A673 (cell line): Measurements from ENCODE around the gene MAP2K5. TPM values are rescaled to one million over a fixed set of nuclear protein-coding genes. Genes with fewer than 3 reads are reported as not detected.
"Not testable (repeated sequence)": the region's sequence is repeated elsewhere in the genome, so short reads cannot be mapped to it uniquely, and the experiment has no call there.

Experiments
- BruUV-seq: library from RNA; stranded (reverse); fragments of 400-500 nt; replicated peaks from 2 replicates; lab custom pipeline; 2021; lab: Mats Ljungman, UMichigan
- CTCF ChIA-PET: fragments of 300-600 bp; sonication (Branson Sonifier 250); formaldehyde crosslinking; loops from one replicate; lab custom pipeline; 2022; ENCODE audit warnings: antibody characterized with exemption; lab: Charles Lee
- POLR2A ChIA-PET: fragments of 300-600 bp; sonication (Branson Sonifier 250); formaldehyde crosslinking; loops from one replicate; lab custom pipeline; 2022; ENCODE audit warnings: antibody characterized with exemption; ENCODE audit not compliant: low non-redundant PET; lab: Charles Lee
- DNase-seq: peaks from one replicate; pipeline ENCODE4 v3.0.0-alpha.2; 2015; ENCODE audit warnings: low spot score
- H3K27ac ChIP-seq: fragments of 200-600 bp; sonication (generic); 2 replicates; pipeline ENCODE4 v1.5.1; 2016; ENCODE audit warnings: mixed run types, low read depth, mild to moderate bottlenecking, mixed read lengths, antibody characterized with exemption, low read length; ENCODE audit not compliant: poor library complexity, severe bottlenecking
- H3K27me3 ChIP-seq: fragments of 200-600 bp; sonication (generic); replicated peaks from 2 replicates; pipeline ENCODE4 v1.6.1; 2017; ENCODE audit warnings: mixed run types, low read depth, mild to moderate bottlenecking, mixed read lengths, antibody characterized with exemption, low read length; ENCODE audit not compliant: insufficient read depth, poor library complexity
- H3K36me3 ChIP-seq: fragments of 200-600 bp; sonication (generic); 2 replicates; pipeline ENCODE4 v1.6.1; 2016; ENCODE audit warnings: mixed run types, mild to moderate bottlenecking, mixed read lengths, antibody characterized with exemption, low read length; ENCODE audit not compliant: insufficient read depth, poor library complexity, severe bottlenecking
- H3K4me1 ChIP-seq: fragments of 200-600 bp; sonication (generic); 2 replicates; pipeline ENCODE4 v1.6.1; 2017; ENCODE audit warnings: mixed run types, mild to moderate bottlenecking, mixed read lengths, antibody characterized with exemption, low read length; ENCODE audit not compliant: insufficient read depth, poor library complexity, severe bottlenecking
- H3K4me3 ChIP-seq: fragments of 200-600 bp; sonication (generic); 2 replicates; pipeline ENCODE4 v1.5.1; 2016; ENCODE audit warnings: low read depth, mixed run types, mild to moderate bottlenecking, mixed read lengths, low read length; ENCODE audit not compliant: poor library complexity, severe bottlenecking
- H3K9me3 ChIP-seq: fragments of 200-600 bp; sonication (generic); 2 replicates; pipeline ENCODE4 v1.6.1; 2016; ENCODE audit warnings: mixed run types, low read depth, mild to moderate bottlenecking, mixed read lengths, antibody characterized with exemption, low read length; ENCODE audit not compliant: poor library complexity, severe bottlenecking
- EZH2 ChIP-seq: fragments of 200-600 bp; sonication (generic); IDR thresholded peaks from 2 replicates; pipeline ENCODE4 v1.6.1; 2017; ENCODE audit warnings: borderline replicate concordance, low read depth, mild to moderate bottlenecking, mixed read lengths, antibody characterized with exemption, low read length; ENCODE audit not compliant: poor library complexity, severe bottlenecking
- intact Hi-C: fragments of 100-400 bp; cut with micrococcal nuclease; formaldehyde crosslinking; loops from one replicate; pipeline ENCODE4 v1.10.0; 2022; ENCODE audit not compliant: unreplicated experiment
- total RNA-seq: library from RNA; stranded (reverse); gene quantifications from 2 replicates; pipeline ENCODE4 v1.2.3, GENCODE V29; 2021
- TF ChIP-seq, protein P1 (sequence below): fragments of 300-800, 200-600 bp; sonication (generic); conservative IDR thresholded peaks from 2 replicates; pipeline ENCODE4 v1.5.1; 2017; ENCODE audit warnings: low read depth, mild to moderate bottlenecking, antibody characterized with exemption, low read length, moderate library complexity, mixed read lengths

Gene MAP2K5
- total RNA-seq, 1 experiment from 2014 or later, result 62.8 TPM

DNA sequence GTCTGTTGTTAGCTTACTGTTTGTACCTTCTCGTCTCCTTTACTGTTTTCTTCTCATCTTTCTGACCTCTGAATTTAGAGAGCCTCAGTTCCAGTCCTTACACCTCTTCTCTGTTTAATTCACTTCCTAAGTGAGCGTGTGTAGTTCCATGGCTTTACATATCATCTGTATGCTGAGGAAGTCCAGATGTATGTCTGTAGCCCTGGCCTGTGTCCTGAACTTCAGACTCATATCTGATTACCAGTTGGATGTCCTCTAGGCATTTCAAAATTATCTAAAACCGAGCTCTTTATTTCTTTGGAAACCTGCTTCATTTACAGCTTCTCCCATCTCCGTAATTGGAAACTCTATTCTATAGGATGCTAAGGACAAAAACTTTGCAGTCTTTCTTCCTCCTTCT lies 75.8 kb downstream of the MAP2K5 start:
- Histone ChIP-seq H3K4me3 (no peak overlapping the region), H3K4me1 (no peaks in the 10 kb centered on the region), H3K9me3 (no peaks in the 10 kb centered on the region), H3K36me3 (no peaks in the 10 kb centered on the region), H3K27me3 (no peaks in the 10 kb centered on the region), H3K27ac (no peak overlapping the region)
- ChIA-PET POLR2A (no interaction called here), CTCF (no interaction called here)
- intact Hi-C loops, result no loop called here
- no TSS peak for BruUV-seq
- DNase-seq, result no peak
- no peak for TF ChIP-seq EZH2
- TF ChIP-seq, protein P1, sequence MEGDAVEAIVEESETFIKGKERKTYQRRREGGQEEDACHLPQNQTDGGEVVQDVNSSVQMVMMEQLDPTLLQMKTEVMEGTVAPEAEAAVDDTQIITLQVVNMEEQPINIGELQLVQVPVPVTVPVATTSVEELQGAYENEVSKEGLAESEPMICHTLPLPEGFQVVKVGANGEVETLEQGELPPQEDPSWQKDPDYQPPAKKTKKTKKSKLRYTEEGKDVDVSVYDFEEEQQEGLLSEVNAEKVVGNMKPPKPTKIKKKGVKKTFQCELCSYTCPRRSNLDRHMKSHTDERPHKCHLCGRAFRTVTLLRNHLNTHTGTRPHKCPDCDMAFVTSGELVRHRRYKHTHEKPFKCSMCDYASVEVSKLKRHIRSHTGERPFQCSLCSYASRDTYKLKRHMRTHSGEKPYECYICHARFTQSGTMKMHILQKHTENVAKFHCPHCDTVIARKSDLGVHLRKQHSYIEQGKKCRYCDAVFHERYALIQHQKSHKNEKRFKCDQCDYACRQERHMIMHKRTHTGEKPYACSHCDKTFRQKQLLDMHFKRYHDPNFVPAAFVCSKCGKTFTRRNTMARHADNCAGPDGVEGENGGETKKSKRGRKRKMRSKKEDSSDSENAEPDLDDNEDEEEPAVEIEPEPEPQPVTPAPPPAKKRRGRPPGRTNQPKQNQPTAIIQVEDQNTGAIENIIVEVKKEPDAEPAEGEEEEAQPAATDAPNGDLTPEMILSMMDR, result no peak

DNA sequence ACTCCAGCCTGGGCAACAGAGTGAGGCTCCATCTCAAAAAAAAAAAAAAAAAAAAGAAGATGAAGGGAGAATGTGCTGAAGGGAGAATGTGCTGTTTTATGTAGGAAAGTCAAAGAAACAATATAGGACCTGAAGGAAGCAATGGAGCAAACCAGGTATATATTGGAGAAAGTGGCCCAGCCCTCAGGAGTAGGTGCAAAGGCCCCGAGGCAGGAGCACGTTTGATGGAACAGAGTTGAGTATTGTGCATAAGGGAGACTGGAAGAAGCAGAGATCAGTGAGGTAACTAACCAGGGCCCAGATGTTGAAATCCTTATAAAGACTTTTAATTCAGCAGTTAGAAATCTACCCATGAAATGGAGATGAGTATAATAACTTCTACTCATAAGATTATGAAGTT lies 79.6 kb downstream of the MAP2K5 start:
- CTCF ChIA-PET, result no interaction called here
- no peak for DNase-seq
- POLR2A ChIA-PET, result no interaction called here

DNA sequence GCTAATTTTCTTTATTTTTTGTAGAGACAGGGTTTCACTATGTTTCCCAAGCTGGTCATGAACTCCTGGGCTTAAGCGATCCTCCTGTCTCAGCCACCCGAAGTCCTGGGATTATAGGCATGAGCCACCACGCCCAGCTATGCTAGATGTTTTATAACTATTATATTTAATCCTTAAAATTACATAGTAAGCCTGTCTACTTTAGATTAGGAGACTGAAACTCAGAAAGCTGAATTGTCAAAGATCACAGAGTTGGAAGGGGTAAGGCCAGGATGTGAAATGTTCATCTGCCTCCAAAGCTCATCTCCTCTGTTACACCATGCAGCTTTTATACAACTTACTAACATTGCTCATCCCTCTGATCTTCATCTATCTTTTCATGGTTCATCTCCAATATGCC lies 89.8 kb downstream of the MAP2K5 start:
- no peaks in the 10 kb centered on the region for H3K27me3 ChIP-seq
- no TSS peak for BruUV-seq
- no peak overlapping the region for H3K27ac ChIP-seq
- no peaks in the 10 kb centered on the region for H3K4me1 ChIP-seq
- intact Hi-C loops, result no loop called here
- POLR2A ChIA-PET, result no interaction called here
- H3K4me3 ChIP-seq, result no peak overlapping the region
- no peaks in the 10 kb centered on the region for H3K36me3 ChIP-seq
- TF ChIP-seq, protein P1, result no peak
- TF ChIP-seq EZH2, result no peak
- CTCF ChIA-PET, result no interaction called here
- no peaks in the 10 kb centered on the region for H3K9me3 ChIP-seq
- DNase-seq, result no peak

More for the DNA sequence above, 79.6 kb downstream of the MAP2K5 start:
- H3K27me3 ChIP-seq, result no peaks in the 10 kb centered on the region
- no peaks in the 10 kb centered on the region for H3K4me1 ChIP-seq
- intact Hi-C loops, result no loop called here
- H3K27ac ChIP-seq, result no peak overlapping the region
- H3K4me3 ChIP-seq, result no peak overlapping the region
- H3K9me3 ChIP-seq, result no peaks in the 10 kb centered on the region
- TF ChIP-seq, protein P1, result no peak
- H3K36me3 ChIP-seq, result no peaks in the 10 kb centered on the region
- BruUV-seq, result no TSS peak

DNA sequence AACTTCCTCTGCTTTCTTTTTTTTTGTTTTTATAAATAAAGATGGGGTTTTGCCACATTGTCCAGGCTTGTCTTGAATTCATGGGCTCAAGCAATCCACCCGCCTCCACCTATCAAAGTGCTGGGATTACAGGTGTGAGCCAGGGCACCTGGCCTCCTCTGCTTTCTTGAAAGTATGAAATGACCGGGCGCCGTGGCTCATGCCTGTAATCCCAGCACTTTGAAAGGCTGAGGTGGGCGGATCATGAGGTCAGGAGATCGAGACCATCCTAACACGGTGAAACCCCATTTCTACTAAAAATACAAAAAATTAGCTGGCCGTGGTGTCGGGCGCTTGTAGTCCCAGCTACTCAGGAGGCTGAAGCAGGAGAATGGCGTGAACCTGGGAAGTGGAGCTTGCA lies 93.4 kb downstream of the MAP2K5 start:
- H3K4me3 ChIP-seq, H3K27ac ChIP-seq, H3K27me3 ChIP-seq, H3K9me3 ChIP-seq, H3K4me1 ChIP-seq, CTCF ChIA-PET, H3K36me3 ChIP-seq, intact Hi-C loops, BruUV-seq, DNase-seq: not testable (repeated sequence)
- POLR2A ChIA-PET, result interaction anchor here (0.7 kb wide), 1 partner anchor 469 kb away, joined by 3 read pairs; no protein-coding TSS in a partner anchor
